ENCODE data around the gene NRG3. TPM values are rescaled to one million over a fixed set of nuclear protein-coding genes. Genes with fewer than 3 reads are reported as not detected.

The NRG3 gene
- total RNA-seq, 1 experiment from 2014 or later, result 0.08 TPM

- CTCF ChIA-PET, result no interaction called here
- BruUV-seq (replicated peaks), result no TSS peak
- POLR2A ChIA-PET, result no interaction called here
- TF ChIP-seq REST (IDR thresholded peaks at IDR 0.05; ENCODE audit: insufficient read depth in 1 of 2, low read depth in 2 of 2, low read length in 1 of 2) (no peak), POLR2AphosphoS5 (IDR thresholded peaks at IDR 0.05; ENCODE audit: low read depth, low read length) (no peak), CTCF (IDR thresholded peaks at IDR 0.05) (no peak), TCF7L2 (IDR thresholded peaks at IDR 0.05; ENCODE audit: low read depth, low read length) (no peak), SIN3A (IDR thresholded peaks at IDR 0.05; ENCODE audit: borderline replicate concordance, insufficient read depth, low read depth, low read length) (no peak)
- DNase-seq (ENCODE audit: low read depth, low spot score) (no peak), ATAC-seq (no peak)
- H3K27ac ChIP-seq (ENCODE audit: low read length), result no peak overlapping the region
- intact Hi-C loops (cut with micrococcal nuclease; ENCODE audit: unreplicated experiment), result no loop called here
- H3K9me3 ChIP-seq (ENCODE audit: control insufficient read depth, insufficient read depth, low read depth, low read length), result no peaks in the 10 kb centered on the region
- H3K36me3 ChIP-seq (ENCODE audit: control insufficient read depth, insufficient read depth, low read length), result no peaks in the 10 kb centered on the region
- no peaks in the 10 kb centered on the region for H3K4me1 ChIP-seq (ENCODE audit: control insufficient read depth, insufficient read depth, low read length)
- in situ Hi-C loops (cut with HindIII; ENCODE audit: low pct_unique_long_range_greater_than_20kb, low sequenced_read_pairs), result no loop called here
- H3K4me3 ChIP-seq (ENCODE audit: low read depth in 2 of 2, low read length in 2 of 2), result no peak overlapping the region
- H3K27me3 ChIP-seq (ENCODE audit: control insufficient read depth, insufficient read depth, low read length), result no peaks in the 10 kb centered on the region
Observed at GRCh38 chr10:82934947-82935346, 1060.0 kb downstream of the NRG3 start.

GRCh38 chr10:82938331-82938730 is 1063.3 kb downstream of the NRG3 start:
- no peaks in the 10 kb centered on the region for H3K36me3 ChIP-seq (ENCODE audit: control insufficient read depth, insufficient read depth, low read length)
- H3K4me3 ChIP-seq (ENCODE audit: low read depth in 2 of 2, low read length in 2 of 2), result no peak overlapping the region
- in situ Hi-C loops (cut with HindIII; ENCODE audit: low pct_unique_long_range_greater_than_20kb, low sequenced_read_pairs), result no loop called here
- no peaks in the 10 kb centered on the region for H3K9me3 ChIP-seq (ENCODE audit: control insufficient read depth, insufficient read depth, low read depth, low read length)
- H3K27me3 ChIP-seq (ENCODE audit: control insufficient read depth, insufficient read depth, low read length), result no peaks in the 10 kb centered on the region
- ChIA-PET CTCF (no interaction called here), POLR2A (no interaction called here)
- BruUV-seq (replicated peaks), result no TSS peak
- intact Hi-C loops (cut with micrococcal nuclease; ENCODE audit: unreplicated experiment), result no loop called here
- H3K27ac ChIP-seq (ENCODE audit: low read length), result no peak overlapping the region
- no peak for ATAC-seq
- DNase-seq (ENCODE audit: low read depth, low spot score), result no peak
- no peak for TF ChIP-seq CTCF (IDR thresholded peaks at IDR 0.05)
- TF ChIP-seq POLR2AphosphoS5 (IDR thresholded peaks at IDR 0.05; ENCODE audit: low read depth, low read length), result no peak
- no peak for TF ChIP-seq SIN3A (IDR thresholded peaks at IDR 0.05; ENCODE audit: borderline replicate concordance, insufficient read depth, low read depth, low read length)
- TF ChIP-seq TCF7L2 (IDR thresholded peaks at IDR 0.05; ENCODE audit: low read depth, low read length), result no peak
- TF ChIP-seq REST (IDR thresholded peaks at IDR 0.05; ENCODE audit: insufficient read depth in 1 of 2, low read depth in 2 of 2, low read length in 1 of 2), result no peak
- no peaks in the 10 kb centered on the region for H3K4me1 ChIP-seq (ENCODE audit: control insufficient read depth, insufficient read depth, low read length)

All from Panc1 (cell line).